ENCODE results near the gene RASD2.

RASD2 gene

DNA sequence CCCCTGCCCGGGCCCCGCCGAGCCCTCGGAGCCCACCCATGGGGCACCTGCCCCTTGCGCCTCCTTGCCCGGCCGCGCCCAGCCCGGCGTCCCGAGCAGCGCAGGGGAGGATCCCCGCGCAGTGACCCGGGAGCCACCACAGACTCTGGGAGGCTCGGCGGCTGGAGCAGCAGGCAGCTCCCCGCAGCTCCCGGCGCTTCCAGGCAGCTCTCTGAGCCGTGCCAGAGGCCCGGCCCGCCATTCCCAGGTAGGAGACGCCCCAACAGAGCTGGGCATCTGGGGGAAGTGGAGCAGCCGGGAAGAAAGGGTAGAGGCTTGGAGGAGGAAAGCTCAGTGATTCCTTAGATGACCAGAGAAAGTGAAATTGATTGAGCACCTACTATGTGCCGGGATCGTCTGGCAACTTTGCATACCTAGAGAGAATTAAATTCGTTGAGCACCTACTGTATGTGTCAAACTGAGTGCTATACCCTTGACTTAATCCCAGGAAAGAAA is 670 bp downstream of the RASD2 start:
- no peak for DNase-seq (ENCODE audit: low read depth in 2 of 2)

DNA sequence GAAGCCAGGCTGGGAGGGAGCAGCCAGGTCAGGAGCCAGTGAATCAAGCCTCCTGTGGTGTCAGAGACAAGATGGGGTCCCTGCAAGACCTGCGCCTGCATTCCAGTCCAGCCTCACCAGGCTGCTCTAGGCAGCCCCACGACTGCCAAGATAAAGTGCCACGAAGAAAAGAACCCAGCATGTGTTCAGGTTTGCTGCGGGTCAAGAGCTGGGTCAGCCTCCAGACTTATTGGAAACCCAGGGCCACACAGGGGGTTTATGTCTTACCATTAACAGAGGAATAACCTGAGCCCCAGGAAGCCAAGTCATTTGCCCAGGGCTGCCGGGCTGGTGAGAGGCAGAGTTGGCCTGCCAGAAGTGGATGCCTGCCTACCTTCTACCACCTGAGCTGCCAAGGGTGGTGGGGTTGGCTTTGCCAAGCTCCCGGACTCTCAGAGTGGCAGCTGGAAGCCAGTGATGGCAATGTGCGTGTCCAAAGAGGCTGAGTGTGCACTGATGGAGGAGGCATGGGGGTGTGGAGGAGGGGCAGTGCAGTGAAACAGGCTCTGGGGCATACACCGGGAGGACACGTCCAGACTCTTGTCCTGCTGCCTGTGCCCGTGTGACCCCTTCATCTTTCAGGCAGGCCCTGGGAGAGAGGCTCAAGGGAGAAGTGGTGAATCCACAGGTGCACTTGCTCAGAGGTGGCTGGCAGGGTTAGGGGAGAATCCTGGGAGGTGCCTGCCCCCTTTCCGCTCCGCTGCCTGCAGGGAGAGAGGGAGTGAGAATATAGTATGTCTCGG is 1.7 kb downstream of the RASD2 start:
- DNase-seq (ENCODE audit: low read depth in 2 of 2): no peak

- no peak for DNase-seq (ENCODE audit: low read depth in 2 of 2)
These were observed 2.4 kb downstream of the RASD2 start for GRCh38 chr22:35542939-35543516.

DNA sequence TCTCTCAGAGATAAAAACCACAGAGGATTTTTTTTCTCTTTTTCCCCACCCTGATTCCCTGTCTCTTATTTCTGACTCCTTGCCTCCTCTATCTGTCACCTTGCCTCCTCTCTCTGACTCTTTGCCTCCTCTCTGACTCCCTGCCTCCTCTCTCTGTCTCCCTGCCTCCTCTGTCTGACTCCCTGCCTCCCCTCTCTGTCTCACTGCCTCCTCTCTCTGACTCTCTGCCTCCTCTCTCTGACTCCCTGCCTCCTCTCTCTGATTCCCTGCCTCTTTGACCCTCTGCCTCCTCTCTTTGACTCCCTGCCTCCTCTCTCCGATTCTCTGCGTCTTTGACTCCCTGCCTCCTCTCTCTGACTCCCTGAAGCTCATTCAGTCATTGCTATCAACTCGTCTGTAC is 3.1 kb downstream of the RASD2 start:
- no peak for DNase-seq (ENCODE audit: low read depth in 2 of 2)

- no peak for DNase-seq (ENCODE audit: low read depth in 2 of 2)
These were observed 3.6 kb downstream of the RASD2 start for GRCh38 chr22:35544189-35544588.

DNA sequence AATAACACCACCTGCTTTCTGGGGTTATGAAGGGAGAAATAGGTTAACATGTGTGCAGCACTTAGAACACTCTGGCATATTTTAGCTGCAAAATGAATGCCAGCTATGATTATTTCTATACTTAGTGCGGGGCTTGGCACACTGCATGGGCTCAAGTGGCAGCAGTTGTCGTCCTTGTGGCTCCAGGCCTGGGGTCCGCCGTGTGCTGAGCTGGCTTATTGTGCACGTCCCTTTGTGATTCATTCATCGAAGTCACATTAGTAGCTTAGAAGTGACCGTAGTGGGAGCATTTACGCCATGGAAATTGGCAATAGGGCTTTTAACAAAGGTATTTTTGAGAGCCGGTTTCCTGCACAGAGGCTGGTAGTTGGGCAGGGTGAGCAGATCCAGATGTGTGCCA is 4.2 kb downstream of the RASD2 start:
- no peak for DNase-seq (ENCODE audit: low read depth in 2 of 2)

DNA sequence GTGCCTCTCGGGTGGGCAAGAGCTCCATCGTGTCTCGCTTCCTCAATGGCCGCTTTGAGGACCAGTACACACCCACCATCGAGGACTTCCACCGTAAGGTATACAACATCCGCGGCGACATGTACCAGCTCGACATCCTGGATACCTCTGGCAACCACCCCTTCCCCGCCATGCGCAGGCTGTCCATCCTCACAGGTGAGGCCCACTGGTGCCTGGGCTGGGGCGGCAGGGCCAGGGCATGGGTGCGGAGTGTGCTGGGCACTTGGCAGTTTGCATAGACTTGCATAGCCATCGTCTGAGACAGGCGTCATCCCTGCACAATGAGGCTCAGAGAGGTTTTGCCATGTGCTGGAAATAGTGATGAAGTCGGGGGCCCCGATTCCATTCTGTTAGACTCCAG is 6.3 kb downstream of the RASD2 start:
- DNase-seq (ENCODE audit: low read depth in 2 of 2): no peak

DNA sequence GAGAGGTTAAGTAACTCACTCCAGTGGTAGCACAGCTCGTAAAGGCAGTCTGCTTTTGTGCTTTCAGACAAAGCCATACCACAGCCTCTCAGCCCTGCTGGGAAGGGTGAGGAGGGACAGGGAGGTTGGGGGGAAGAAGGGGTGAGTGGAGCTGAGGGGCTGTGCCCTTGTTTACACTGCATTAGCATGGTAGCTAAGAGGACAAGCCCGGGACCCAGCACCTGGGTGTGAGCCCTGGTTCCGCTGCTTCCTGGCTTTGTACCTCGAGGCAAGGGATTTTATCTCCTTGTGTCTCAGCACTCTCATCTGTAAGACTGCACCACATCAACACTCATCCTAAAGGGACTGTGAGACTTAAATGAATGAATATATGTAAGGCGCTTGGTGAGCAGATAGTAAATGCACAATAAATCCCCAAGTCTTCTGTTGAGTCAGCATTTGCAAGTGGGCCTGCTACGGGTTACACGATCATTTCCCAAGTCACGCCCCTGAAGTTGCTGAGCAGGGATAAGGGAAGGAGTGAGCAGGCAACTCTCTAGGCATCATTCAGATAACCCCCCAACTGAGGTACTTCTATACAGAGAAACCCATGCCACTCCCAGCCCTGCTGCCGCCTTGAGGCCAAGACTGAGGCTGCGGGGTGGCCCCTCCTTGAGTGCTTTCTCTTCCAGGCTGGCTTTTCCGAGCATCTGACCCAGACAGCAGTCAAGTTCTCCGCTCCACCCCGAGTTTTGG is 7.5 kb downstream of the RASD2 start:
- no peak for DNase-seq (ENCODE audit: low read depth in 2 of 2)

GRCh38 chr22:35548722-35549112 is 8.1 kb downstream of the RASD2 start:
- DNase-seq (ENCODE audit: low read depth in 2 of 2): no peak

GRCh38 chr22:35549328-35549727 is 8.7 kb downstream of the RASD2 start:
- no peak for DNase-seq (ENCODE audit: low read depth in 2 of 2)

GRCh38 chr22:35551549-35552177 is 11.0 kb downstream of the RASD2 start:
- no peak for DNase-seq (ENCODE audit: low read depth in 2 of 2)

DNA sequence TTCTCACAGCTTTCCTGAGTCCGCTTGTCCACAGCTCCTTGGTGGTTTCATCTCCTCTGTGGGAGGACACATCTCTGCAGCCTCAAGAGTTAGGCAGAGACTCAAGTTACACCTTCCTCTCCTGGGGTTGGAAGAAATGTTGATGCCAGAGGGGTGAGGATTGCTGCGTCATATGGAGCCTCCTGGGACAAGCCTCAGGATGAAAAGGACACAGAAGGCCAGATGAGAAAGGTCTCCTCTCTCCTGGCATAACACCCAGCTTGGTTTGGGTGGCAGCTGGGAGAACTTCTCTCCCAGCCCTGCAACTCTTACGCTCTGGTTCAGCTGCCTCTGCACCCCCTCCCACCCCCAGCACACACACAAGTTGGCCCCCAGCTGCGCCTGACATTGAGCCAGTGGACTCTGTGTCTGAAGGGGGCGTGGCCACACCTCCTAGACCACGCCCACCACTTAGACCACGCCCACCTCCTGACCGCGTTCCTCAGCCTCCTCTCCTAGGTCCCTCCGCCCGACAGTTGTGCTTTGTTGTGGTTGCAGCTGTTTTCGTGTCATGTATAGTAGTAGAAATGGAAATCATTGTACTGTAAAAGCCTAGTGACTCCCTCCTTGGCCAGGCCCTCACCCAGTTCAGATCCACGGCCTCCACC is 11.7 kb downstream of the RASD2 start:
- peak; percentile 40 to 66 for DNase-seq (ENCODE audit: low read depth in 2 of 2)

GRCh38 chr22:35552846-35553245 is 12.2 kb downstream of the RASD2 start:
- DNase-seq (ENCODE audit: low read depth in 2 of 2): no peak

GRCh38 chr22:35553341-35553740 is 12.7 kb downstream of the RASD2 start:
- no peak for DNase-seq (ENCODE audit: low read depth in 2 of 2)

GRCh38 chr22:35554297-35554845 is 13.7 kb downstream of the RASD2 start:
- no peak for DNase-seq (ENCODE audit: low read depth in 2 of 2)

- DNase-seq (ENCODE audit: low read depth in 2 of 2): no peak
These were observed 14.9 kb downstream of the RASD2 start for GRCh38 chr22:35555483-35555890.

- DNase-seq (ENCODE audit: low read depth in 2 of 2): no peak
These were observed 15.4 kb downstream of the RASD2 start for GRCh38 chr22:35555946-35556547.

GRCh38 chr22:35556666-35557065 is 16.0 kb downstream of the RASD2 start:
- DNase-seq (ENCODE audit: low read depth in 2 of 2): no peak

GRCh38 chr22:35558031-35558430 is 17.4 kb downstream of the RASD2 start:
- no peak for DNase-seq (ENCODE audit: low read depth in 2 of 2)

DNA sequence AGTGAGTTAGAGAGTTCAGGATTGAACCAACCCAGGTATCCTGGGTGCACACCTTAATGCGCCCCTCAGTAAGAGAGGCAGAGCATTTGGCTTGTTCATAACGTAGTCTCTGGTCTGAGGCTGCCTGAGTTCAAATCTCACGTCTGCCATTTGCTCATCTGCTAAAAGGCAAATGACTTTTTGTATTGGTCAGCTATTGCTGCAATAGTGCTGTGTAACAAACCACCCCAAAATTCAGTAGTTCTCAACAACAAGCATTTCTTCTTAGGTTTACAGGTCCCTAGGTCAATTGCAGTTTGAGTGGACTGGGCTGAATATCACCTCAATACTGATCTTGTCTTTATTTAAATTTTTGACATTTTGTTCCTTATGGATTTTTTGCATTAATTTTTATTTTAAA is 18.1 kb downstream of the RASD2 start:
- no peak for DNase-seq (ENCODE audit: low read depth in 2 of 2)

DNA sequence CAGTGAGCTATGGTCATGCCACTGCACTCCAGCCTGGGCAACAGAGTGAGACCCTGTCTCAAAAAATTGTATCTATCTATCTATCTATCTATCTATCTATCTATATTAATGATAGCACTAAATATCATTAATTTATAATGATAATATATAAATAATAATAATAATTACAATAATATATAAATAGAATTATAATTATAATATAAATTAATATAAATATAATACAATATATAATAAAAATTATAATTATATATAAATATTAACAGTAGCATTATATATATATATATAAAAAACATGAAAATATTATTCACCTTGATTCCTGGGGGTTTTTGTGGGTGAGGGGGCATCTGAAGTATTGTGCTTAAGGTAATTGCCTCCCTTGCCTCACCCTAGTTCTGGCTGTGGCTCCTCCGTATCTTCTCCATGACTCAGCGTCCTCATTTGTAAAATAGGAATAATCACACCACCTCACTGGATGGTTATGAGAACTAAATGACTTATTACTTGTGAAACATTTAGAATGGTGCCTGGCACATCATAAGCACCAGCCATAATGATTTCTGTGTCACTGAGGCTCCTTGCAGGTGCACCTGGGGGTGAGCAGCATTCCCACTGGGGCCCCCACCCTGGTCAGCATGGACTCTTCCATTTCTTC is 18.8 kb downstream of the RASD2 start:
- DNase-seq (ENCODE audit: low read depth in 2 of 2): no peak
